ENCODE measurements around the gene CFAP20DC.
A peak's percentile ranks its signal among the peaks of the same experiment; 100 is the strongest.

CFAP20DC gene

DNA sequence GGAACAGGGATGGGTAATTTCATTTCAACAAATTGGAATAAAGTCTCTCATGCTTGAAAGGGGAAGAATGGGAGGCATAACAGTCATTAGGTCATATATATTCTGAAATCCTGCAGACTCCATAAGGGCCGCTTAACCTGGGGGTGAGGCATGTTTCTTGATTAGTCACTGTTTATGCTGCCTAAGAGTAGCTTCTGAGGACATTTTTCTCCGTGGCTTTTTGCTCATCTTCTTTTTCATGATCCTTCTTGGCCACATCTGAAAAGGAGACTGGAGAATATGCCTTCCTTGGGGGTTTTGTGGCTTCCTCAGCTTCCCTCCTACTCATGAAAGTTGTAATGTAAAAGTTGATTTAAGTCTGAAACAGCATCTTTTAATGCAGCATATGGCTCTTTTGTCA lies 20.0 kb upstream of the CFAP20DC start:
- Histone ChIP-seq H3K9ac (ENCODE audit: low read depth, low read length, poor library complexity) (no peak overlapping the region), H2AFZ (ENCODE audit: low read length) (no peak overlapping the region), H3K14ac (ENCODE audit: low read length) (no peak overlapping the region), H2BK12ac (ENCODE audit: low read length) (no peak overlapping the region), H2AK5ac (ENCODE audit: low read depth, low read length) (no peak overlapping the region), H3K18ac (ENCODE audit: low read length) (no peak overlapping the region), H2BK15ac (ENCODE audit: low read length) (no peak overlapping the region), H2BK5ac (ENCODE audit: low read length) (no peak overlapping the region), H4K91ac (ENCODE audit: low read depth, low read length, poor library complexity) (no peak overlapping the region), H4K8ac (ENCODE audit: low read depth, low read length) (no peak overlapping the region), H3K4me3 (ENCODE audit: low read length in 2 of 2) (no peak overlapping the region), H3K4me1 (ENCODE audit: control insufficient read depth in 2 of 2, insufficient read depth in 1 of 2, low read depth in 1 of 2, low read length in 2 of 2) (no peaks in the 10 kb centered on the region), H3K27ac (replicated peaks; ENCODE audit: low read length) (no peak overlapping the region), H3K23ac (ENCODE audit: low read depth, low read length, poor library complexity) (no peak overlapping the region), H3K9me3 (replicated peaks in 1 of 2; ENCODE audit: control insufficient read depth in 2 of 2, insufficient read depth in 1 of 2, low read depth in 1 of 2, low read length in 2 of 2) (no peaks in the 10 kb centered on the region), H3K79me1 (ENCODE audit: low read depth, low read length) (no peaks in the 10 kb centered on the region), H2BK120ac (ENCODE audit: low read depth, low read length) (no peak overlapping the region), H3K36me3 (replicated peaks in 1 of 2; ENCODE audit: control insufficient read depth in 2 of 2, insufficient read depth in 2 of 2, low read length in 2 of 2) (no peaks in the 10 kb centered on the region), H3K4ac (ENCODE audit: low read length) (no peak overlapping the region), H3K27me3 (ENCODE audit: control insufficient read depth in 3 of 3, insufficient read depth in 3 of 3, low read depth in 1 of 3, low read length in 3 of 3) (no peaks in the 10 kb centered on the region), H3K4me2 (ENCODE audit: insufficient read depth, low read length, poor library complexity, severe bottlenecking) (no peak overlapping the region)
- WGBS, 2 donors (ENCODE audit: extremely low coverage in 2 of 2, insufficient read length in 2 of 2, insufficient replicate concordance in 1 of 2), result no CpG with 5 or more reads among the region's 2 CpGs
- DNase-seq (ENCODE audit: low spot score), result no peak

DNA sequence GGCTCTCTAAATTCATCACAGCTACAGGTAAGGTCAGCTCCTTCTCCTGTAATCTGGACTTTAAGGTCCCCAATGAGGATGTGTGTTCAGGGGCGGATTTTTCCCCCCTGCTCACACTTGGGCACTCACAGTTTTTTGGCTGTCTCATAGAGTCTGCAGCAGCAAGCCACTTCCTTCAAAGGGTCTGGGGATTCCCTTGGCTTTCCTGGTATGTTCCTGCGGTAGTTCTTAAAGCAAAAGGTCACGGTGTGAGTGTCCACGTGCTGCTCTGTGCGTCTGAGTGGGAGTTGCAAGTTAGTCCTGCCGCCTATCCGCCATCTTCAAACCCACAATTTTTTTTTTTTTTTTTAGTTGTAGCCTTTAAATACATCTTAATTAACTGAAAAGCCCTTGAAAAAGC lies 15.4 kb upstream of the CFAP20DC start:
- H2BK15ac ChIP-seq (ENCODE audit: low read length), result no peak overlapping the region
- H3K4me1 ChIP-seq (ENCODE audit: control insufficient read depth in 2 of 2, insufficient read depth in 1 of 2, low read depth in 1 of 2, low read length in 2 of 2), result no peaks in the 10 kb centered on the region
- DNase-seq (ENCODE audit: low spot score), result no peak
- no peak overlapping the region for H3K4me2 ChIP-seq (ENCODE audit: insufficient read depth, low read length, poor library complexity, severe bottlenecking)
- no peak overlapping the region for H3K23ac ChIP-seq (ENCODE audit: low read depth, low read length, poor library complexity)
- H2BK5ac ChIP-seq (ENCODE audit: low read length), result no peak overlapping the region
- H3K36me3 ChIP-seq (replicated peaks in 1 of 2; ENCODE audit: control insufficient read depth in 2 of 2, insufficient read depth in 2 of 2, low read length in 2 of 2), result no peaks in the 10 kb centered on the region
- H2AK5ac ChIP-seq (ENCODE audit: low read depth, low read length), result no peak overlapping the region
- WGBS, 2 donors (ENCODE audit: extremely low coverage in 2 of 2, insufficient read length in 2 of 2, insufficient replicate concordance in 1 of 2), result no CpG with 5 or more reads among the region's 7 CpGs
- H4K8ac ChIP-seq (ENCODE audit: low read depth, low read length), result no peak overlapping the region
- no peaks in the 10 kb centered on the region for H3K9me3 ChIP-seq (replicated peaks in 1 of 2; ENCODE audit: control insufficient read depth in 2 of 2, insufficient read depth in 1 of 2, low read depth in 1 of 2, low read length in 2 of 2)
- H2AFZ ChIP-seq (ENCODE audit: low read length), result peak overlapping the region; percentile 12
- no peak overlapping the region for H3K4me3 ChIP-seq (ENCODE audit: low read length in 2 of 2)
- H3K79me1 ChIP-seq (ENCODE audit: low read depth, low read length), result no peaks in the 10 kb centered on the region
- no peak overlapping the region for H4K91ac ChIP-seq (ENCODE audit: low read depth, low read length, poor library complexity)
- H3K27me3 ChIP-seq (ENCODE audit: control insufficient read depth in 3 of 3, insufficient read depth in 3 of 3, low read depth in 1 of 3, low read length in 3 of 3), result no peaks in the 10 kb centered on the region
- H2BK12ac ChIP-seq (ENCODE audit: low read length), result no peak overlapping the region
- no peak overlapping the region for H3K9ac ChIP-seq (ENCODE audit: low read depth, low read length, poor library complexity)
- no peak overlapping the region for H2BK120ac ChIP-seq (ENCODE audit: low read depth, low read length)
- H3K14ac ChIP-seq (ENCODE audit: low read length), result no peak overlapping the region
- no peak overlapping the region for H3K27ac ChIP-seq (replicated peaks; ENCODE audit: low read length)
- H3K18ac ChIP-seq (ENCODE audit: low read length), result no peak overlapping the region
- H3K4ac ChIP-seq (ENCODE audit: low read length), result no peak overlapping the region

DNA sequence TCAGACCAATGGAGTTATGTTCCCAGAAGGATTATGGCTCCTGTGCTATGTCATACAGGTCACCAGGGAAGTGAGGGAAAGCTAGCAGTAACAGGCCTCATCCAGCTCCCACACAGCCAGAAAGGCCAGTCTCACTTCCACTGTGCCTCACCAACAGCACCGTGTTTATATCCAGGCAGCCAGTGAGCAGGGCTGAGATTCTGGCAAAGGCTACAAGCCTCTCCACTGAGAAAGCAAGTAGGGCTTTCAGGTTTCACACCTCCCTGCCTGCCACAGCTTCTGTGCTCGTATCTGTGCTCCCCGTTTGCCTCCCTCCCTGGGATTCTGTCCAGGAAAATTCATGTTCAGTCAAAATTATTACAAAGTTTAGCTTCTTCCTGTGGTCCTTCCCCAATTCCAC lies 14.9 kb upstream of the CFAP20DC start:
- Histone ChIP-seq H3K27ac (replicated peaks; ENCODE audit: low read length) (no peak overlapping the region), H3K9me3 (replicated peaks in 1 of 2; ENCODE audit: control insufficient read depth in 2 of 2, insufficient read depth in 1 of 2, low read depth in 1 of 2, low read length in 2 of 2) (no peaks in the 10 kb centered on the region), H2AK5ac (ENCODE audit: low read depth, low read length) (no peak overlapping the region), H3K4me2 (ENCODE audit: insufficient read depth, low read length, poor library complexity, severe bottlenecking) (no peak overlapping the region), H3K79me1 (ENCODE audit: low read depth, low read length) (no peaks in the 10 kb centered on the region), H3K4ac (ENCODE audit: low read length) (no peak overlapping the region), H4K91ac (ENCODE audit: low read depth, low read length, poor library complexity) (no peak overlapping the region), H2BK120ac (ENCODE audit: low read depth, low read length) (no peak overlapping the region), H3K23ac (ENCODE audit: low read depth, low read length, poor library complexity) (no peak overlapping the region), H2BK15ac (ENCODE audit: low read length) (no peak overlapping the region), H3K14ac (ENCODE audit: low read length) (no peak overlapping the region), H3K18ac (ENCODE audit: low read length) (no peak overlapping the region), H3K27me3 (ENCODE audit: control insufficient read depth in 3 of 3, insufficient read depth in 3 of 3, low read depth in 1 of 3, low read length in 3 of 3) (no peaks in the 10 kb centered on the region), H3K9ac (ENCODE audit: low read depth, low read length, poor library complexity) (no peak overlapping the region), H3K4me1 (ENCODE audit: control insufficient read depth in 2 of 2, insufficient read depth in 1 of 2, low read depth in 1 of 2, low read length in 2 of 2) (no peaks in the 10 kb centered on the region), H2BK12ac (ENCODE audit: low read length) (no peak overlapping the region), H2BK5ac (ENCODE audit: low read length) (no peak overlapping the region), H4K8ac (ENCODE audit: low read depth, low read length) (no peak overlapping the region), H3K36me3 (replicated peaks in 1 of 2; ENCODE audit: control insufficient read depth in 2 of 2, insufficient read depth in 2 of 2, low read length in 2 of 2) (no peaks in the 10 kb centered on the region), H2AFZ (ENCODE audit: low read length) (peak overlapping the region; percentile 12), H3K4me3 (ENCODE audit: low read length in 2 of 2) (no peak overlapping the region)
- no peak for DNase-seq (ENCODE audit: low spot score)
- WGBS, 2 donors (ENCODE audit: extremely low coverage in 2 of 2, insufficient read length in 2 of 2, insufficient replicate concordance in 1 of 2), result no CpG with 5 or more reads among the region's 3 CpGs

DNA sequence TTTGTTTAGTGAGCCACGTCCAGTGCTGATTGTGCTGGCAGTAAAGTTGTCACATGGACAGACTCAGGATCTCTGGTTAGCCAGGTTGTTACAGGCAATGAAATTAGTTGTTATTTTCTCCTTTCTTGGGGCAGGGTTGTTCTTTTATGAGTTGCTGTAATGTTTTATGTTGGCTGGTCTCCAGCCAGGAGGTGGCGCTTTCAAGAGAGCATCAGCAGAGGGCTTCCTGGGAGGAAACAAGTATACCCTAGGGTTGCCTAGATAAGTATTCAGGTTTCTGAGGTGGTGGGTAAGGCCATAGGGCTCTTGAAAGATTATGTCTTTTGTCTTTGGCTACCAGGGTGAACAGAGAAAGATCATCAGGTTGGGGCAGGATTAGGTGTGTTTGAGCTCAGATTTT lies 14.5 kb upstream of the CFAP20DC start:
- no peak overlapping the region for H3K9ac ChIP-seq (ENCODE audit: low read depth, low read length, poor library complexity)
- H3K4me3 ChIP-seq (ENCODE audit: low read length in 2 of 2), result no peak overlapping the region
- H3K4ac ChIP-seq (ENCODE audit: low read length), result no peak overlapping the region
- H3K9me3 ChIP-seq (replicated peaks in 1 of 2; ENCODE audit: control insufficient read depth in 2 of 2, insufficient read depth in 1 of 2, low read depth in 1 of 2, low read length in 2 of 2), result no peaks in the 10 kb centered on the region
- no peak overlapping the region for H2BK120ac ChIP-seq (ENCODE audit: low read depth, low read length)
- no peaks in the 10 kb centered on the region for H3K36me3 ChIP-seq (replicated peaks in 1 of 2; ENCODE audit: control insufficient read depth in 2 of 2, insufficient read depth in 2 of 2, low read length in 2 of 2)
- no peak overlapping the region for H2BK15ac ChIP-seq (ENCODE audit: low read length)
- H4K91ac ChIP-seq (ENCODE audit: low read depth, low read length, poor library complexity), result no peak overlapping the region
- no peaks in the 10 kb centered on the region for H3K4me1 ChIP-seq (ENCODE audit: control insufficient read depth in 2 of 2, insufficient read depth in 1 of 2, low read depth in 1 of 2, low read length in 2 of 2)
- DNase-seq (ENCODE audit: low spot score), result no peak
- no peaks in the 10 kb centered on the region for H3K79me1 ChIP-seq (ENCODE audit: low read depth, low read length)
- H2AK5ac ChIP-seq (ENCODE audit: low read depth, low read length), result no peak overlapping the region
- no peak overlapping the region for H3K27ac ChIP-seq (replicated peaks; ENCODE audit: low read length)
- no peak overlapping the region for H2BK12ac ChIP-seq (ENCODE audit: low read length)
- no peak overlapping the region for H4K8ac ChIP-seq (ENCODE audit: low read depth, low read length)
- H3K18ac ChIP-seq (ENCODE audit: low read length), result no peak overlapping the region
- no CpG with 5 or more reads among the region's 2 CpGs for WGBS, 2 donors (ENCODE audit: extremely low coverage in 2 of 2, insufficient read length in 2 of 2, insufficient replicate concordance in 1 of 2)
- no peak overlapping the region for H2AFZ ChIP-seq (ENCODE audit: low read length)
- no peak overlapping the region for H3K14ac ChIP-seq (ENCODE audit: low read length)
- no peak overlapping the region for H2BK5ac ChIP-seq (ENCODE audit: low read length)
- no peak overlapping the region for H3K4me2 ChIP-seq (ENCODE audit: insufficient read depth, low read length, poor library complexity, severe bottlenecking)
- no peak overlapping the region for H3K23ac ChIP-seq (ENCODE audit: low read depth, low read length, poor library complexity)
- H3K27me3 ChIP-seq (ENCODE audit: control insufficient read depth in 3 of 3, insufficient read depth in 3 of 3, low read depth in 1 of 3, low read length in 3 of 3), result no peaks in the 10 kb centered on the region

Measured in neuronal stem cell (in vitro differentiated cells).